HFF-Myc (cell line): Measurements from ENCODE around the gene EDARADD.

Experiments used
- DNase-seq: peaks from one replicate; pipeline ENCODE4 v3.0.0-alpha.2; 2011; ENCODE audit warnings: low read depth; ENCODE audit errors: extremely low read depth
- H3K4me3 ChIP-seq: replicated peaks from 2 replicates; pipeline ENCODE4 v1.5.1; 2011; ENCODE audit warnings: low read depth, mild to moderate bottlenecking, control low read depth, low read length
- CTCF ChIP-seq: IDR thresholded peaks from 2 replicates; pipeline ENCODE4 v1.5.1; 2012; ENCODE audit warnings: mild to moderate bottlenecking, low read depth, low read length, control low read depth; ENCODE audit errors: missing control alignments

The EDARADD gene

GRCh38 chr1:236489710-236490377, 95.8 kb downstream of the EDARADD start:
- H3K4me3 ChIP-seq: no peak overlapping the region
- peak; percentile 30 for DNase-seq
- TF ChIP-seq CTCF: peak; percentile 40

- H3K4me3 ChIP-seq: no peak overlapping the region
- TF ChIP-seq CTCF: no peak
- no peak for DNase-seq
Measured at GRCh38 chr1:236491469-236492136, 97.5 kb downstream of the EDARADD start.

GRCh38 chr1:236492378-236492777, 98.3 kb downstream of the EDARADD start:
- H3K4me3 ChIP-seq: no peak overlapping the region
- no peak for DNase-seq
- no peak for TF ChIP-seq CTCF

- no peak overlapping the region for H3K4me3 ChIP-seq
- TF ChIP-seq CTCF: no peak
- DNase-seq: no peak
Measured at GRCh38 chr1:236494082-236494481, 100.0 kb downstream of the EDARADD start.

- no peak overlapping the region for H3K4me3 ChIP-seq
- no peak for TF ChIP-seq CTCF
- DNase-seq: no peak
Measured at GRCh38 chr1:236494586-236495466, 100.7 kb downstream of the EDARADD start.

GRCh38 chr1:236495467-236496112, 101.5 kb downstream of the EDARADD start:
- no peak for TF ChIP-seq CTCF
- no peak for DNase-seq
- H3K4me3 ChIP-seq: no peak overlapping the region
